ENCODE data around the gene CSNK1D. TPM values are rescaled to one million over a fixed set of nuclear protein-coding genes. Genes with fewer than 3 reads are reported as not detected.
"Not testable (repeated sequence)": the region's sequence is repeated elsewhere in the genome, so short reads cannot be mapped to it uniquely, and the experiment has no call there.

Gene CSNK1D
- total and polyA plus RNA-seq, 8 donors, result 55.9 to 180 (median 89.1) TPM

GRCh38 chr17:82257473-82257872, 16.0 kb downstream of the CSNK1D start:
- Histone ChIP-seq H3K4me1 (peaks cover 0 to 36% (median 13%) of the 10 kb centered on the region in 4 donors), H3K9me3 (no peaks in the 10 kb centered on the region), H3K27me3 (no peaks in the 10 kb centered on the region), H3K36me3 (peaks cover 80 to 99% (median 98%) of the 10 kb centered on the region in 4 donors), H3K27ac (peak overlapping the region; percentile 5 to 60 (median 11)), H3K4me3 (no peak overlapping the region)
- WGBS, 5 donors, result 33 to 44% (median 34%) methylated on average over 10 of the region's 10 CpGs
- TF ChIP-seq POLR2AphosphoS5 (IDR thresholded peaks at IDR 0.05) (no peak), POLR2A (IDR thresholded peaks at IDR 0.05) (no peak), EP300 (IDR thresholded peaks at IDR 0.05) (no peak)
- TF ChIP-seq, protein P1, sequence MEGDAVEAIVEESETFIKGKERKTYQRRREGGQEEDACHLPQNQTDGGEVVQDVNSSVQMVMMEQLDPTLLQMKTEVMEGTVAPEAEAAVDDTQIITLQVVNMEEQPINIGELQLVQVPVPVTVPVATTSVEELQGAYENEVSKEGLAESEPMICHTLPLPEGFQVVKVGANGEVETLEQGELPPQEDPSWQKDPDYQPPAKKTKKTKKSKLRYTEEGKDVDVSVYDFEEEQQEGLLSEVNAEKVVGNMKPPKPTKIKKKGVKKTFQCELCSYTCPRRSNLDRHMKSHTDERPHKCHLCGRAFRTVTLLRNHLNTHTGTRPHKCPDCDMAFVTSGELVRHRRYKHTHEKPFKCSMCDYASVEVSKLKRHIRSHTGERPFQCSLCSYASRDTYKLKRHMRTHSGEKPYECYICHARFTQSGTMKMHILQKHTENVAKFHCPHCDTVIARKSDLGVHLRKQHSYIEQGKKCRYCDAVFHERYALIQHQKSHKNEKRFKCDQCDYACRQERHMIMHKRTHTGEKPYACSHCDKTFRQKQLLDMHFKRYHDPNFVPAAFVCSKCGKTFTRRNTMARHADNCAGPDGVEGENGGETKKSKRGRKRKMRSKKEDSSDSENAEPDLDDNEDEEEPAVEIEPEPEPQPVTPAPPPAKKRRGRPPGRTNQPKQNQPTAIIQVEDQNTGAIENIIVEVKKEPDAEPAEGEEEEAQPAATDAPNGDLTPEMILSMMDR (IDR thresholded peaks at IDR 0.05), result no peak
- peak; percentile 78 to 79 for DNase-seq
- intact Hi-C loops (cut with DNase I; ENCODE audit: low total_unique reads), result no loop called here

GRCh38 chr17:82256242-82256885, 17.1 kb downstream of the CSNK1D start:
- peaks cover 80 to 99% (median 98%) of the 10 kb centered on the region in 4 donors for H3K36me3 ChIP-seq
- H3K27me3 ChIP-seq, result no peaks in the 10 kb centered on the region
- H3K4me3 ChIP-seq, result no peak overlapping the region
- peaks cover 0 to 29% (median 8%) of the 10 kb centered on the region in 4 donors for H3K4me1 ChIP-seq
- peak overlapping the region in 3 of 5 donors; percentile 0 to 60 (median 6) for H3K27ac ChIP-seq
- H3K9me3 ChIP-seq, result no peaks in the 10 kb centered on the region
- intact Hi-C loops (cut with DNase I; ENCODE audit: low total_unique reads), result no loop called here
- TF ChIP-seq POLR2A (IDR thresholded peaks at IDR 0.05) (no peak), EP300 (IDR thresholded peaks at IDR 0.05) (no peak), POLR2AphosphoS5 (IDR thresholded peaks at IDR 0.05) (no peak)
- WGBS, 5 donors, result 90 to 93% (median 92%) methylated on average over 14 of the region's 14 CpGs
- DNase-seq, result no peak

DNA sequence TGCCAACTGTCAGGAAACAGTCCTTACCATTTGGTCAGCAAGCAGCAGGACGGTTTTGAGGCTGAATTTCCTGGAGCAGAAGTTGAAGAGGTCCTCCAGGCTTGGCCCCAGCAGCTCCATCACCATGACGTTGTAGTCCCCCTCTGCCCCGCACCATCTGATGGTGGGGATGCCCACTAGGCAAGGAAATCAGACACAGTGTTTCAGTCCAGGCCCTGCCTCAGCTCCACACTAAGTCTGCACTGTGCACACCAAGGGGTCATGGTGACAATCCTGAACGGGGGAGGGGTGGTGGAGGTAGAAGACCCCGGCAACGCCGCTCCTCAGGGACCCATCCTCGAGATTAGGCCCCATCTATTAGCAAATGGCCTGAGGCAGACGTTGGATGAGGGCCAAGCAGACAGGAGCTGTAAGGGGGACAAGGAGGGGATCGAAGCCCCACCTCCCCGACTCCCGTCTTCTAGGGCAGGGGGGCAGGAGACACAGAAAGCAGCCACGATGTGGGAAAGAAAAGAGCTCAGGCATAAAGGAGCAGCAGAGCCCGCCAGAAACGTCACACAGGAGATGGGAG, 18.0 kb downstream of the CSNK1D start:
- 82 to 88% (median 88%) methylated on average over 15 of the region's 15 CpGs for WGBS, 5 donors
- TF ChIP-seq EP300 (IDR thresholded peaks at IDR 0.05), result no peak
- no peak for TF ChIP-seq POLR2AphosphoS5 (IDR thresholded peaks at IDR 0.05)
- no peak for TF ChIP-seq POLR2A (IDR thresholded peaks at IDR 0.05)
- TF ChIP-seq, protein P1 (IDR thresholded peaks at IDR 0.05), result no peak
- intact Hi-C loops (cut with DNase I; ENCODE audit: low total_unique reads), result no loop called here
- Histone ChIP-seq H3K4me3 (no peak overlapping the region), H3K36me3 (peaks cover 80 to 99% (median 98%) of the 10 kb centered on the region in 4 donors), H3K9me3 (no peaks in the 10 kb centered on the region), H3K4me1 (peaks cover 3 to 34% (median 8%) of the 10 kb centered on the region in 4 donors), H3K27ac (peak overlapping the region in 2 of 5 donors; percentile 0 to 18), H3K27me3 (no peaks in the 10 kb centered on the region)
- DNase-seq, result no peak

GRCh38 chr17:82254746-82255145, 18.8 kb downstream of the CSNK1D start:
- DNase-seq; intact Hi-C loops (cut with DNase I; ENCODE audit: low total_unique reads): not testable (repeated sequence)
- H3K36me3 ChIP-seq, result peaks cover 80 to 99% (median 98%) of the 10 kb centered on the region in 4 donors

DNA sequence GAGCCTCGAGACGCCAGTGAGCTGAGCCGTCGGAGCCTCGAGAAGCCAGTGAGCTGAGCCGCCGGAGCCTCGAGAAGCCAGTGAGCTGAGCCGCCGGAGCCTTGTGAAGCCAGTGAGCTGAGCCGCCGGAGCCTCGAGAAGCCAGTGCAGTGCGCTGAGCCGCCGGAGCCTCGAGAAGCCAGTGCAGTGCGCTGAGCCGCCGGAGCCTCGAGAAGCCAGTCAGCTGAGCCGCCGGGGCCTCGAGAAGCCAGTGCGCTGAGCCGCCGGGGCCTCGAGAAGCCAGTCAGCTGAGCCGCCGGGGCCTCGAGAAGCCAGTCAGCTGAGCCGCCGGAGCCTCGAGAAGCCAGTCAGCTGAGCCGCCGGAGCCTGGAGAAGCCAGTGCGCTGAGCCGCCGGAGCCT, 19.4 kb downstream of the CSNK1D start:
- H3K27me3 ChIP-seq; intact Hi-C loops (cut with DNase I; ENCODE audit: low total_unique reads); DNase-seq; H3K4me3 ChIP-seq; H3K9me3 ChIP-seq; H3K27ac ChIP-seq: not testable (repeated sequence)
- H3K4me1 ChIP-seq, result peaks cover 6 to 41% (median 8%) of the 10 kb centered on the region in 4 donors
- H3K36me3 ChIP-seq, result peaks cover 80 to 99% (median 98%) of the 10 kb centered on the region in 4 donors
- whole genome bisulfite sequencing, 5 donors, result 96 to 99% (median 97%) methylated on average over 11 to 39 of the region's 39 CpGs

More at GRCh38 chr17:82254746-82255145, 18.8 kb downstream of the CSNK1D start:
- not testable (repeated sequence) for H3K9me3 ChIP-seq, H3K27me3 ChIP-seq, H3K4me3 ChIP-seq, H3K27ac ChIP-seq
- WGBS, 5 donors, result 96 to 99% (median 97%) methylated on average over 24 to 33 of the region's 33 CpGs
- peaks cover 6 to 41% (median 8%) of the 10 kb centered on the region in 4 donors for H3K4me1 ChIP-seq

- Histone ChIP-seq H3K4me1 (peaks cover 6 to 41% (median 10%) of the 10 kb centered on the region in 4 donors), H3K9me3 (no peaks in the 10 kb centered on the region), H3K27me3 (no peaks in the 10 kb centered on the region), H3K4me3 (no peak overlapping the region), H3K36me3 (peaks cover 85 to 99% (median 99%) of the 10 kb centered on the region in 4 donors), H3K27ac (no peak overlapping the region)
- WGBS, 5 donors, result 95 to 99% (median 96%) methylated on average over 12 of the region's 12 CpGs
- intact Hi-C loops (cut with DNase I; ENCODE audit: low total_unique reads), result no loop called here
- TF ChIP-seq POLR2A (IDR thresholded peaks at IDR 0.05) (no peak), EP300 (IDR thresholded peaks at IDR 0.05) (no peak), POLR2AphosphoS5 (IDR thresholded peaks at IDR 0.05) (no peak)
- TF ChIP-seq, protein P1 (IDR thresholded peaks at IDR 0.05), result no peak
- no peak for DNase-seq
Measured at GRCh38 chr17:82253179-82253544, 20.3 kb downstream of the CSNK1D start.

All from stomach (tissue), 9 donors.